ENCODE results near the gene GRWD1.

Gene GRWD1

GRCh38 chr19:48424694-48425219 lies 21.0 kb upstream of the GRWD1 start:
- no peak for DNase-seq (ENCODE audit: low spot score)

GRCh38 chr19:48428670-48429069 lies 17.1 kb upstream of the GRWD1 start:
- no peak for DNase-seq (ENCODE audit: low spot score)

- DNase-seq (ENCODE audit: low spot score) = no peak
These were observed 12.4 kb upstream of the GRWD1 start for GRCh38 chr19:48433337-48433736.

- no peak for DNase-seq (ENCODE audit: low spot score)
These were observed 9.2 kb upstream of the GRWD1 start for GRCh38 chr19:48436586-48436985.

GRCh38 chr19:48441360-48442050 lies 4.3 kb upstream of the GRWD1 start:
- no peak for DNase-seq (ENCODE audit: low spot score)

GRCh38 chr19:48442116-48443035 lies 3.4 kb upstream of the GRWD1 start:
- DNase-seq (ENCODE audit: low spot score) = no peak

- DNase-seq (ENCODE audit: low spot score) = no peak
These were observed 2.5 kb upstream of the GRWD1 start for GRCh38 chr19:48443256-48443655.

- DNase-seq (ENCODE audit: low spot score) = no peak
These were observed 2.1 kb upstream of the GRWD1 start for GRCh38 chr19:48443731-48444128.

- no peak for DNase-seq (ENCODE audit: low spot score)
These were observed 1.5 kb upstream of the GRWD1 start for GRCh38 chr19:48444129-48444935.

- no peak for DNase-seq (ENCODE audit: low spot score)
These were observed 915 bp upstream of the GRWD1 start for GRCh38 chr19:48444936-48445200.

GRCh38 chr19:48445256-48445605 lies 552 bp upstream of the GRWD1 start:
- DNase-seq (ENCODE audit: low spot score) = peak; percentile 42

- DNase-seq (ENCODE audit: low spot score) = no peak
These were observed 796 bp downstream of the GRWD1 start for GRCh38 chr19:48446579-48446978.

- no peak for DNase-seq (ENCODE audit: low spot score)
These were observed 2.8 kb downstream of the GRWD1 start for GRCh38 chr19:48448563-48448962.

GRCh38 chr19:48450441-48450840 lies 4.7 kb downstream of the GRWD1 start:
- DNase-seq (ENCODE audit: low spot score) = no peak

GRCh38 chr19:48450863-48451262 lies 5.1 kb downstream of the GRWD1 start:
- no peak for DNase-seq (ENCODE audit: low spot score)

- DNase-seq (ENCODE audit: low spot score) = no peak
These were observed 5.8 kb downstream of the GRWD1 start for GRCh38 chr19:48451624-48452023.

- DNase-seq (ENCODE audit: low spot score) = no peak
These were observed 6.8 kb downstream of the GRWD1 start for GRCh38 chr19:48452289-48453190.

- DNase-seq (ENCODE audit: low spot score) = no peak
These were observed 8.5 kb downstream of the GRWD1 start for GRCh38 chr19:48454150-48454730.

- DNase-seq (ENCODE audit: low spot score) = no peak
These were observed 9.6 kb downstream of the GRWD1 start, which contains the start of gene KCNJ14 for GRCh38 chr19:48455171-48455907. TSS of gene KCNJ14 (plus strand) at chr19:48455574. CDS start at chr19:48461725, 6,151 bp downstream.

- DNase-seq (ENCODE audit: low spot score) = no peak
These were observed 10.3 kb downstream of the GRWD1 start for GRCh38 chr19:48455908-48456562.

Measured in CD4-positive, alpha-beta T cell treated with Interleukin-2 at 100 ng/mL for 4 hours (primary cell).